Measurements from ENCODE around the gene RFTN1. TPM values are rescaled to one million over a fixed set of nuclear protein-coding genes. Genes with fewer than 3 reads are reported as not detected.
A peak's percentile ranks its signal among the peaks of the same experiment; 100 is the strongest.

Gene RFTN1
- polyA plus RNA-seq, 3 donors from 2014 or later, result 96.5 to 194 (median 109) TPM

GRCh38 chr3:16433701-16434151 lies 79.8 kb downstream of the RFTN1 start:
- peaks cover 27 to 37% (median 34%) of the 10 kb centered on the region in 3 donors for H3K36me3 Mint-ChIP-seq
- DNase-seq, result no peak
- peaks cover 26 to 65% of the 10 kb centered on the region in 2 donors for H3K4me1 Mint-ChIP-seq
- H3K27ac Mint-ChIP-seq, result peak overlapping the region in 1 of 6 donors; percentile 24
- H3K4me3 Mint-ChIP-seq, result no peak overlapping the region
- H3K9me3 Mint-ChIP-seq, result no peaks in the 10 kb centered on the region
- no peaks in the 10 kb centered on the region for H3K27me3 Mint-ChIP-seq (ENCODE audit: low read depth in 3 of 3)

- H3K4me1 Mint-ChIP-seq, result peaks cover 31 to 66% of the 10 kb centered on the region in 2 donors
- H3K27ac Mint-ChIP-seq, result peak overlapping the region in 3 of 6 donors; percentile 27 to 72 (median 60)
- H3K36me3 Mint-ChIP-seq, result peaks cover 27 to 40% (median 34%) of the 10 kb centered on the region in 3 donors
Measured at GRCh38 chr3:16432714-16433113, 80.8 kb downstream of the RFTN1 start.

GRCh38 chr3:16430717-16431630 lies 82.5 kb downstream of the RFTN1 start:
- peak overlapping the region in 3 of 6 donors; percentile 45 to 51 (median 49) for H3K27ac Mint-ChIP-seq
- no peaks in the 10 kb centered on the region for H3K27me3 Mint-ChIP-seq (ENCODE audit: low read depth in 3 of 3)
- H3K9me3 Mint-ChIP-seq, result no peaks in the 10 kb centered on the region
- peaks cover 20 to 41% (median 26%) of the 10 kb centered on the region in 3 donors for H3K36me3 Mint-ChIP-seq
- DNase-seq, result no peak
- H3K4me1 Mint-ChIP-seq, result peaks cover 43 to 74% of the 10 kb centered on the region in 2 donors
- H3K4me3 Mint-ChIP-seq, result no peak overlapping the region

More at GRCh38 chr3:16432714-16433113, 80.8 kb downstream of the RFTN1 start:
- DNase-seq, result no peak
- Mint-ChIP-seq H3K27me3 (ENCODE audit: low read depth in 3 of 3) (no peaks in the 10 kb centered on the region), H3K4me3 (no peak overlapping the region), H3K9me3 (no peaks in the 10 kb centered on the region)

GRCh38 chr3:16429086-16429485 lies 84.4 kb downstream of the RFTN1 start:
- Mint-ChIP-seq H3K9me3 (no peaks in the 10 kb centered on the region), H3K4me1 (peaks cover 51 to 86% of the 10 kb centered on the region in 2 donors), H3K27me3 (ENCODE audit: low read depth in 3 of 3) (peaks cover 0 to 1% (median 0%) of the 10 kb centered on the region in 3 donors), H3K27ac (peak overlapping the region; percentile 5 to 70 (median 46)), H3K4me3 (no peak overlapping the region), H3K36me3 (peaks cover 22 to 39% (median 25%) of the 10 kb centered on the region in 3 donors)
- no peak for DNase-seq

- peaks cover 53 to 91% of the 10 kb centered on the region in 2 donors for H3K4me1 Mint-ChIP-seq
- peaks cover 22 to 39% (median 25%) of the 10 kb centered on the region in 3 donors for H3K36me3 Mint-ChIP-seq
- no peak overlapping the region for H3K4me3 Mint-ChIP-seq
- H3K27me3 Mint-ChIP-seq (ENCODE audit: low read depth in 3 of 3), result peaks cover 0 to 1% (median 0%) of the 10 kb centered on the region in 3 donors
- DNase-seq, result no peak
- H3K27ac Mint-ChIP-seq, result peak overlapping the region in 4 of 6 donors; percentile 6 to 46 (median 20)
- H3K9me3 Mint-ChIP-seq, result no peaks in the 10 kb centered on the region
Measured at GRCh38 chr3:16428612-16429011, 84.9 kb downstream of the RFTN1 start.

GRCh38 chr3:16427103-16427965 lies 86.2 kb downstream of the RFTN1 start:
- H3K36me3 Mint-ChIP-seq, result peaks cover 13 to 33% (median 17%) of the 10 kb centered on the region in 3 donors
- no peak overlapping the region for H3K4me3 Mint-ChIP-seq
- peaks cover 0 to 1% (median 0%) of the 10 kb centered on the region in 3 donors for H3K27me3 Mint-ChIP-seq (ENCODE audit: low read depth in 3 of 3)
- H3K9me3 Mint-ChIP-seq, result no peaks in the 10 kb centered on the region
- peak overlapping the region in 5 of 6 donors; percentile 12 to 71 (median 29) for H3K27ac Mint-ChIP-seq
- DNase-seq, result no peak
- peaks cover 51 to 93% of the 10 kb centered on the region in 2 donors for H3K4me1 Mint-ChIP-seq

GRCh38 chr3:16426665-16427064 lies 86.8 kb downstream of the RFTN1 start:
- Mint-ChIP-seq H3K36me3 (peaks cover 9 to 27% (median 10%) of the 10 kb centered on the region in 3 donors), H3K4me3 (no peak overlapping the region), H3K4me1 (peaks cover 47 to 91% of the 10 kb centered on the region in 2 donors), H3K9me3 (no peaks in the 10 kb centered on the region), H3K27me3 (ENCODE audit: low read depth in 3 of 3) (peaks cover 0 to 1% (median 0%) of the 10 kb centered on the region in 3 donors), H3K27ac (peak overlapping the region in 5 of 6 donors; percentile 3 to 45 (median 14))
- no peak for DNase-seq

- Mint-ChIP-seq H3K27me3 (ENCODE audit: low read depth in 3 of 3) (peaks cover 0 to 1% (median 0%) of the 10 kb centered on the region in 3 donors), H3K4me3 (peak overlapping the region in 1 of 5 donors; percentile 14), H3K4me1 (peaks cover 48 to 90% of the 10 kb centered on the region in 2 donors), H3K27ac (peak overlapping the region in 3 of 6 donors; percentile 9 to 62 (median 28)), H3K36me3 (peaks cover 3 to 21% (median 4%) of the 10 kb centered on the region in 3 donors), H3K9me3 (no peaks in the 10 kb centered on the region)
- no peak for DNase-seq
Measured at GRCh38 chr3:16426029-16426400, 87.5 kb downstream of the RFTN1 start.

- H3K36me3 Mint-ChIP-seq, result peaks cover 0 to 16% (median 4%) of the 10 kb centered on the region in 3 donors
- no peaks in the 10 kb centered on the region for H3K9me3 Mint-ChIP-seq
- DNase-seq, result no peak
- peak overlapping the region in 3 of 6 donors; percentile 16 to 62 (median 38) for H3K27ac Mint-ChIP-seq
- peaks cover 48 to 90% of the 10 kb centered on the region in 2 donors for H3K4me1 Mint-ChIP-seq
- H3K27me3 Mint-ChIP-seq (ENCODE audit: low read depth in 3 of 3), result peaks cover 0 to 1% (median 0%) of the 10 kb centered on the region in 3 donors
- H3K4me3 Mint-ChIP-seq, result no peak overlapping the region
Measured at GRCh38 chr3:16425398-16426028, 88.0 kb downstream of the RFTN1 start.

- DNase-seq, result no peak
- Mint-ChIP-seq H3K36me3 (peaks cover 0 to 12% (median 4%) of the 10 kb centered on the region in 3 donors), H3K9me3 (no peaks in the 10 kb centered on the region), H3K27ac (no peak overlapping the region), H3K4me3 (no peak overlapping the region), H3K27me3 (ENCODE audit: low read depth in 3 of 3) (peaks cover 0 to 1% (median 0%) of the 10 kb centered on the region in 3 donors), H3K4me1 (peaks cover 51 to 95% of the 10 kb centered on the region in 2 donors)
Measured at GRCh38 chr3:16423947-16424673, 89.4 kb downstream of the RFTN1 start.

GRCh38 chr3:16423298-16423697 lies 90.2 kb downstream of the RFTN1 start:
- DNase-seq, result no peak
- no peak overlapping the region for H3K4me3 Mint-ChIP-seq
- no peaks in the 10 kb centered on the region for H3K9me3 Mint-ChIP-seq
- peaks cover 0 to 1% (median 0%) of the 10 kb centered on the region in 3 donors for H3K27me3 Mint-ChIP-seq (ENCODE audit: low read depth in 3 of 3)
- peaks cover 52 to 97% of the 10 kb centered on the region in 2 donors for H3K4me1 Mint-ChIP-seq
- peak overlapping the region in 3 of 6 donors; percentile 16 to 51 (median 20) for H3K27ac Mint-ChIP-seq
- H3K36me3 Mint-ChIP-seq, result peaks cover 0 to 9% (median 4%) of the 10 kb centered on the region in 3 donors

GRCh38 chr3:16419640-16420241 lies 93.8 kb downstream of the RFTN1 start:
- peaks cover 0 to 3% (median 1%) of the 10 kb centered on the region in 3 donors for H3K27me3 Mint-ChIP-seq (ENCODE audit: low read depth in 3 of 3)
- H3K27ac Mint-ChIP-seq, result no peak overlapping the region
- H3K9me3 Mint-ChIP-seq, result no peaks in the 10 kb centered on the region
- H3K36me3 Mint-ChIP-seq, result peaks cover 0 to 4% (median 0%) of the 10 kb centered on the region in 3 donors
- no peak overlapping the region for H3K4me3 Mint-ChIP-seq
- peaks cover 50 to 92% of the 10 kb centered on the region in 2 donors for H3K4me1 Mint-ChIP-seq
- DNase-seq, result no peak

Measured in immature natural killer cell (primary cell).